ENCODE data around the gene OR6B1.

GRCh38 chr7:143988976-143989745 lies 11.0 kb upstream of the OR6B1 start:
- TF ChIP-seq CTCF (IDR thresholded peaks at IDR 0.05) (no peak), ZFX (IDR thresholded peaks at IDR 0.05; ENCODE audit: borderline replicate concordance) (no peak)

Data from 22Rv1 (cell line).